Stimulated activated CD4-positive, alpha-beta T cell treated with anti-CD3 and anti-CD28 coated beads, Interleukin-2, amount 100 ng/mL, for 24 hours (primary cell): ENCODE data around the gene MOK.
"Not testable (repeated sequence)": the region's sequence is repeated elsewhere in the genome, so short reads cannot be mapped to it uniquely, and the experiment has no call there.

Experiments used
- DNase-seq, 2 donors: peaks; one replicate each; pipeline ENCODE4 v3.0.0-alpha.2; 2020

MOK gene

DNA sequence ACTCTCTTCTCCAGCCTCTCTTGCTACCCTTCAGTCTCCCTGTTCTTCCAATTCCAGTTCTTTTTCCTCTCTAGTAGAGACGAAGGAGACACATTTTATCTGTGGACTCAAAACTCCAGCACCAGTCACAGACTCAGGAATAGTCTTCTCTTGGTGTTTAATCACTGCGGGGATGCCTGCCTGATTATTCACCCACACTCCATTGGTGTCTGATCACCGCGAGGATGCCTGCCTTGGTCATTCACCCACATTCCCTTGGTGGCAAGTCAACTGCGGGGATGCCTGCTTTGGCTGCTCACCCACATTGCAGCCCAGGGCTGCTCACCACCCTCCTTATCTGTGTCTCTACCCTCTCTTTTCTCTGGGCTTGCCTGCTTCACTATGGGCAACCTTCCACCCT lies 64.5 kb downstream of the MOK start:
- DNase-seq = not testable (repeated sequence)

DNA sequence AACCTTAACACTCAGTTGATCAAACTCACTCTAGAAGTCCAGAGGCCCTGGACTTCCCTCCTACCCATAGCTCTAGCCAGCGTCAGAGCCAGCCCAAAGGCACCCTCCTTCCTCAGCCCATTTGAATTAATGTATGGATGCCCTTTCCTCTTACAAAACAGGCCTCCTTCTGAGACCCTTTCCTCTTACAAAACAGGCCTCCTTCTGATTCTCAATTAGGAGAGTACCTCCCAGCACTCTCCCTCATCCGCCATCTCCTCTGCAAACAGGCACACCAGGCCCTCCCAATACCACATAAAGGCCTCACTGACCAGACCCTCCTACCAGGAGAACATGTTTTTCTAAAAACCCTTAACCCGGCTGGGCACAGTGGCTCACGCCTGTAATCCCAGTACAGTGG lies 65.7 kb downstream of the MOK start:
- no peak for DNase-seq

DNA sequence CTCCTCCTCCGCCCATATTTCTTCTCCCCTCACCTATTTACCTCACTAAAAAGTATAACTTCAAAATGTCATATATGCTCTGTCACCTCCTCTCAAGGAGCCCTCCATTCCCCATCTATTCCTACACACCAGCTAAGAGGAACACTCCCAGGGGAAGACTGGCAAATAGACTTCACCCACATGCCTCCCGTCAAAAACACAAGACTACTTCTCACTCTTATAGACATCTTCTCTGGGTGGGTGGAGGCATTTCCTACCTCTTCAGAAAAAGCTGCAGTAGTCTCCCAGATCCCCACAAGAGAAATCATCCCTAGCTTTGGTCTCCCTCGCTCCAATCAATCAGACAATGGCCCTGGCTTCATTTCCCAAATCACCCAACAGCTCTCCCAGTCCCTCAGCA lies 66.2 kb downstream of the MOK start:
- no peak for DNase-seq

DNA sequence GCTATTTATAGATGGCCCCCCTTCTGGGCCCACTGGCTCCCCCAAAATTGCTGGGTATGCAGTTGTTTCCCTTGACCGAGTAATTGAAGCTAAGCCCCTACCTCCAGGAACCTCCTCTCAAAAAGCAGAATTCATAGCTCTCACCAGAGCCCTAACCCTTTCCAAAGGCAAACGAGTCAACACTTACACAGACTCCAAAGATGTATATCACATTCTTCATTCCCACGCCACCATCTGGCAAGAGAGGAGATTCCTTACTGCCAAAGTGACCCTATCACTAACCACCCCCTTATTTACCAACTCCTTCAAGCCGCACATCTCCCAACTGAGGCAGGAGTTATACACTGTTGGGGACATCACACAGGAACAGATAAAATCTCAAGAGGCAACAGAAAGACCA lies 66.8 kb downstream of the MOK start:
- DNase-seq = no peak

DNA sequence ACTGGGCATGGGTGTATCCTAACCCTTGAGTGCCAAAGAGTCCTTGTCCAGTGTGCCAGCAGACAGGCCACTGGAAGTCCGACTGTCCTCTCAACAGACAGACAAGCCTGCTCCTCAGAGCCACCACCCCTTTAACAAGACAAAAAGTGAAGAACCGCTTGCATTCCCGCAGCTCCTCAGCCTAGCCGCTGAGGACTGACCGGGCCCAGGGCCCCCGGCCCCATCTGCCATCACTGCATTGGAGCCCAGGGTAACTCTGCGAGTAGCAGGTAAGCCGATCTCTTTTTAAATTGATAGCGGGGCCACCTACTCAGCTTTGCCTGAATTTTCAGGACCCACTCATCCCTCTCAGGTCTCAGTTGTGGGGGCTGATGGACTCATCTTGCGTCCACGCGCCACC lies 68.9 kb downstream of the MOK start:
- DNase-seq = no peak

DNA sequence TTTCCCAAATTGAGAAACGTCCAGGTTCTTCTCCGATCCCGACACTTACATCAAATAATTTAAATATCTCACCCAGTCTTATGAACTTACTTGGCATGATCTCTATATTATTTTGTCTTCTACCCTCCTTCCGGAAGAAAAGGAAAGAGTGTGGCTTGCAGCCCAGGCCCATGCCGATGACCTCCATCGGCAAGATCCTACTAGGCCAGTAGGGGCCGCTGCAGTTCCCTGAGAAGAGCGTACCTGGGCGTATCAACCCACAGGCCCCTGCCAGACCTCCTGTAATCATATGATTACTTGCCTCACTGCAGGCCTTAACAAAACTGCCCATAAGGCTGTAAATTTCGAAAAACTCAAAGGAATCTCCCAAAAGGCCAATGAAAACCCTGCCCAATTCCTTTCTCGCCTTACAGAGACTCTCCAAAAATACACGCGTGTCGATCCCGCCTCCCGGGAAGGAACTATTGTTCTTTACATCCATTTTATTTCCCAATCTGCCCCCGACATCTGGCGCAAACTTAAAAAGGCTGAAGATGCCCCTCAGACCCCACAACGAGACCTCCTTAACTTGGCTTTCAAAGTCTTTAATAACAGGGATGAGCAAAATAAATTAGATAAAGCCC lies 69.6 kb downstream of the MOK start:
- DNase-seq = peak; percentile 81 to 87

DNA sequence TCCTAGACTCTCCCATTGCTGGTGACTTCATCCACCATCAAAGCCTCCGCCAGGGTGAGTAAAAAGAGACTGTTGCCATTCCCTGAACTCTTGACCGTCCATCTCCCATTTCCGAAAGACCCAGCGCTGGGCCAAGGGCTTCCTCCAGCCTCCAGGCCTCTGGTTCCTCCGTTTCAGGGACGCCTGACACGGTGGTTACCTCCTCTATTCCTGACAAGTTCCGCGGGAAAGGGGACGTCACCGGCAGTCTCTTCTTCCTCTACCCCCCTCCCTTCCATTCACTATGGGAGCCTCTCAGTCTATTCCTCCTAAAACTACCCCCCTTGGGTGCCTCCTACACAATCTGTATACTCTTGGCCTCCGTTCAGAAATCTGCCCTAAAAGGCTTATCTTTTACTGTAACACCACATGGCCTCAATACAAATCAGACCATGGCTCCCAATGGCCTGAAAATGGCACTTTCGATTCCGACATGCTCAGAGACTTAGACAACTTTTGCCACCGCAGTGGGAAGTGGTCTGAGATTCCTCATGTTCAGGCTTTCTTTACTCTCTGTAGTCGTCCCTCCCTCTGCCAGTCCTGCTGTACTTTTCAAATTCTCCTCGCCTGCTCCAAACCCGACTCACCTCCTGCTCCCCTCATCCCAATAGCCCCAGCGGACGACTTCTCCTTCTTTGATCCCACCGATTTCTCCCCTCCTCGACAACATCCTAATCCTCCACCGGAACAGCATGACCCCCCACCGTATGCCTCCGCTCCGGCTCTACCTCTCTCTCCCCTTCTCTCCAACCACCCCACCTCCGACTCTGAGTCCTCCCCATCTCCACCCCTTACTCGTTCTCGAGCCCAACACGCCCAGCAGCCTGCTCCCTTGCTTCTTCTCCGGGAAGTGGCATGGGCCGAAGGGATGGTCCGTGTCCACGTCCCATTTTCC lies 70.4 kb downstream of the MOK start:
- no peak for DNase-seq

DNA sequence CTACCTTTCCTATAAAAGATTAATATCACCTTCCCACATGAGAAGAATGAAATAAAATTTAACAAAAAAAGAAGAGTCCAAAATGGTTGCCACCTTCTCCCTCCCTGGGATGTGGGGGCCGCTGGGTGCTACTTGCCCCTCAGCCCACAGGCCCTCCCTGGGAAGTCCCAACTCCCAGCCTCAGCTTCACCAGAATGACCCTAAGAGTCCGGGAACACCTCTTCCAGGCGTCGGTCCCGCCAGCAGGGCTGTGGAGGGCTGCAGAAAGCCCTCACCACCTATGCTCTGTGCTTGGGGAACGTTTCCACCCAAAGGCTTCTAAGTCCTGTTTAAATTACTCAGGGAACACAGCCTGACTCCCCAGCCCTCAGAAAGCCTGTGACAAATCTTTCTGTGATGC lies 71.9 kb downstream of the MOK start:
- DNase-seq = no peak

DNA sequence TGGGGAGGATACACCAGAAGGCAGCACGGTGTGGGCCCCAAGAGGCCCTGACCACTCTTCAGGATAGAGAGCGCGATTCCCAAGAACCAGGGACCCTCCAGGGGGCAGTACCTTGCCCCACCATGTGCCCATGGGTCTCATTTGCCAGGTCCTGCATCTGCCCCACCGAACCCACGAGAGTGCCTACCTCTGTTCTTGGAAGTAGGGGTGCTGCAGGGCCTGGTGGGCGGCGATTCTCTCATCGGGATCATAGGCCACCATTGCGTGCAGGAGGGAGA lies 72.7 kb downstream of the MOK start:
- no peak for DNase-seq

DNA sequence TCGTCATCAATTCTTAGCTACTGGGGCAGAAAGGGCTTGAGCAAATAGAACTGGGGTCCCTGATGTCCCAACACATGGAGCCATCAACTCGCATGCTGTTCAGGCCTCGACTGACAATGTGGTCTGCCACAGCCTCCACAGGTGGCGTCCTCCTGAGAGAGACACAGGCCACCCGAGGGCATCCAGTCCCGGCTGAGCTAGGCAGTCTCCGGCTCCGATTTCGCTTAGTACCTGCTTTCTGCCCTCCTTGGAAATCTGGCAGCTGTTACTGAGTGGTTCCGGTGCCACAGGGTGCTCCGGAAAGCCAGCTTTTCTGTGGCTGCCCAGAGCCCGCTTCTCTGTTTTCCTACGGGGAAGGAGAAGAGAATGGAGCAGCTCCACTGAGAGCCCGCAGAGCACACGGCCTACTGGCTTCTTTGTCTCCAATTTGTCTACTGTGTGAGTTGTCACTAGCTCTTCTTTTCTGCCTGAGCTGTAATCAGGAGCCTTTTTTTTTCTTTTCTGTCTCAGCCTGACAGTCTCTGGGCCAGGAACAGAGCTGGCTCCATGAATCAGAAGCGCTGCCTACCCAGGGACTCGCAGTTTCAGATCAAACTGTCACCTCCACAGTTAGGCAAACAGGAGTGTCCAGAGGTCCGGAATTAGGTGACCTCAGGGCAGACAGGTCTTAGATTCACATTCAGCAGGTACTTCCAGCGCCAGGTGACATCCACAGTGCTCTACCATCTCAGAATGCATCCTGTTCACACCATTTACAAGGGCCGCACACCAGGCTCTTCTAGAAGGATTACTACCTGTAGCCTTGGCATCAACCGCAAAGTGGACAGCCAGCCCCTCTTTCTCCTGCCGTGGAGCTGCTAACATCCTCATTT lies 73.3 kb downstream of the MOK start:
- no peak for DNase-seq

DNA sequence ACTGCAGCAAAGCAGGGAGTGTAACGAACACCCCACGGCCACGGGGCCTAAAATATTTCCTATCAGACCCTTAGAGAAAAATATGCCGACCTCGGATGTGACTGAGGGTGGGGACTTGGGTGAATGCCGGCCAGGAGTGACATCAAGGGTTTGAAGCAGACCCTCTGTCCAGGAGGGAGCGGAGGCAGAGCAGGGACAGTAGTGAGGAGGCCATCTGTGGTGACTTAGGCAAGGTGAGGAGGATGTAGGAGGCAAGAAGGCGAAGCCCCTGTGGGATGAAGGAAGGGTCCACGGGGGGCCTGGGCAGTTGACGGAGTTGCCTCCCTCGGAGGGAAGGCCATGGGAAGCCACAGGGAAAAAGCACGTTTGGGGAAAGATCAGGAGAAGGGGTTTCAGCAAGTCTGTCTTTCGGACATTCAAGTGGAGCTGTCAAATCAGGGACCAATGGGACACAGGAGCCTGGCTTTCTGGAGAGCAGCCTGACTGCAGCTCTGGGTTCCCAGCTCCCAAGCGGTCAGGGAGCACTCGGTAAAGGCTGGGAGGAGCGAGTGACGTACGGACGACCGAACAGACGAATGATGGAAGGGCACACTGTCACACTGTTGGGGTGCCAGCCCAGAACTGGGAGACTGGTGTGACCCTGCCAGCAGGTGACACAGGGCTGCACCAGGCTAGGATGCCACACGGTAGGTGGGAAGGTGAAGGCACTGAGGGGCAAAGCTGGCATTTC lies 74.3 kb downstream of the MOK start:
- DNase-seq = no peak

DNA sequence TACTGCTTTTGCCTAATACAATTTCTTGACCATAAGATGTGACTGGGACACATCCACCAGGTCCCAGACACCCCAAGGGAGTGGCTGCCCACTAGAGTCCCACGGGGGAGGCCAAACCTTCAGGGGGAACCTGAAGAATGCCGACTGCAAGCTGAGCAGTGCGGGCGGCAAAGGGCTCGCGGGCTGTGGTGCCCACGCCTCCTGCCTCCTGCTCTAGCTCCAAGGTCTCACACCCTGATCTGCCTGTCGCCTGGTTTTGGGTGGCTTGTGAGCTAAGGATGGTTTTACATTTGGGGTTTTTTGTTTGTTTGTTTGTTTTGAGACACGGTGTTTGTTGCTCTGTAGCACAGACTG lies 75.2 kb downstream of the MOK start:
- no peak for DNase-seq

DNA sequence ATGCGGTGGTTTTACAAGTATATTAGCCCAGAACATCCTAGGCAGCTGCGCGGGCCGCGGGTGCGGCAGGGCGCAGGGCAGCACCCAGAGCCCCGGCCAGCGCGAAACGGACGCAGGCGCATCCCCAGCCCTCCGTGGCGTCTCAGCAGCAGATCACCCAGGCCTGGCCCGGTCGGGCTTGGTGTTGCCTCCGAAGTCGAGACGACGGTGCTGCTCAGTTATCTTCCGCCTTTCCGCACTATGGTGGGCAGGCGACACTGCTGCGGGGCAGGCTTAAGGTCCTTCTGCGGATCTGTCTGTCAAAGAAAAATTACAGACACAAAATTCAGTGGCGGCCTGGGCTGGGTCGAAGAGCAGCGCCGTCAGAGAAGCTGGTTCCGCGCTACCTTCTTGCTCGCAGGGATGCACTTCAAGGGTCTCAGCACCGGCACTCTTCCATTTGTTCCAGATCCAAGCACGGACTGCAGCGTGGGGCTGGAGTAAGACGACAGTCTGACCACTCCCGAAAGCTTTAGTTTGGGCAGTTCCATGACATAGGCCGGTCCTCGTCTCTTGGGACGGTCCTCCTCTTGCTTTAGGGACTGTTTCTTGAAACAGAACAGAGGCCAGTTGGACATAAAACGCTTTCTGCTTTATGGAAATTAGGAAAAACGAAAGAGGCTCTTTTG lies 75.8 kb downstream of the MOK start:
- DNase-seq = no peak

DNA sequence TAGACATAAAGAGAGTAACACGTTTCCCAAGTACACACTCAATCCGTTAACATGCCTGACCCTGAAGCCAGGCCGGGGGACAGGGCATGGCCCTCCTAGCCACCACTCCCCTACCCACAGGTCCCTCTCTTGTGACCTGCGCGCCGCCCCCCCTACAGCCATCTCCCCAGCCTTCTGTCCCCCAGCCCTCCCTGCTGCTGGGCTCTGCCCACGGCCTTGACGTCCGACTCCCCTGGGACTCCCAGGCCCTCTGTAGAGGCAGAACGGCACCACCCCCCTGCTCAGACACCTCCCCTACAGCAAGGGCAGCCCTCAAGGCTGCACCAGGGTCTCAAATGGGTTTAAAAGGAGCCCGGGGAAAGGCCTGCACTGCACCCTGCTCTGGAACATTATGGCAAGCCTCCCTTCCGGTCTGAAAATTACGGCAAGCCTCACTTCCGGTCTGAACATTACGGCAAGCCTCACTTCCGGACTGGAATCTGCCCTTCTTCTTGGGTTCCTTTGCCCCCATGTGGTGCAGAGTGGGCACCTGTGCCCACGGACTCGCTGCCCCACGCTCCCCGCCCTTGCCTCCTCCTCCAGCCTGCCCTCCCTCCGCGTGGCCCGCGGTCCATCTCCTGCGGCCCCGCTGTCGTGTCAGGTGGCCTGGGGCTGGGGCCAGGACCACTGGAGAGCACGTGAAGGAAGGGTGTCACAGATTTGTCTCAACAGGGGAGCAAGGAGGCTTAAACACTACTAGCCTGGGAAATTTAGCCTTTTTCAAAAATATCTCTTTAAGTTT lies 77.6 kb downstream of the MOK start:
- DNase-seq = no peak

DNA sequence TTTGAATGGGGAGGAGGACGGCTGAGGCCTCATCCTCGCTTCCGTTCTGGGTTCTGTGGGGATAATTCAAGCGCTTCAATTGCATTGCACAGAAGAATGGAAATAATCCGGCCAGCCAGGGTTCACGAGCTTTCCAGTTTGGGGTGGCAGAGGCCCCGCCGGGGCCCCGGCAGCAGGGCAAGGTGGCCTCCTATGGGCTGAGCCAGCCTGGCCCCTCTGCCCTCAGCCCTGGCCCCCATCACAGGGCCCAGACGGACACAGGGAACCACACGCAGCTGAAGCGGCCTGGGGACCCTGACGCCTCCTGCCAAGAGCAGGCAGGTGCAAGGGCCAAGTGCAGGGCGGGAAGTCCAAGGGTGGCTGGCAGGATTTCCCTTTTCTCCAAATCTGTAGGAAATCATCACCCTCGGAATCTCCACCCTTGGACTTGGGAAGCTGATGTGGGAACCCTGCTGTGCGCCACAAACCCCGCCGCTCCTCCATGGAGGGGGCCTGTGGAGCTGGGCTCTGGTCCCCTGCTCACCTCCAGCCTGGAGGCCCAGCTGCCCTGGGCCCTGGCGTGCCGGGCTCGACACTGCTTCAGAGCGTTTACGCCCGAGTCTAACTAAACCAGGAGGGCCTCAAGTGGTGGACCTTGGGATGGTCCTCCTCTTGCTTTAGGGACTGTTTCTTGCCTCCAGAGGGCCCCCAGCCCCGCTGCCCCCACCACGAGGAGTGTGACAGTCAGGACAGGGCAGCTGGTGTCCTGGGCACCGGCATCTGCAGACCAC lies 78.4 kb downstream of the MOK start:
- no peak for DNase-seq

DNA sequence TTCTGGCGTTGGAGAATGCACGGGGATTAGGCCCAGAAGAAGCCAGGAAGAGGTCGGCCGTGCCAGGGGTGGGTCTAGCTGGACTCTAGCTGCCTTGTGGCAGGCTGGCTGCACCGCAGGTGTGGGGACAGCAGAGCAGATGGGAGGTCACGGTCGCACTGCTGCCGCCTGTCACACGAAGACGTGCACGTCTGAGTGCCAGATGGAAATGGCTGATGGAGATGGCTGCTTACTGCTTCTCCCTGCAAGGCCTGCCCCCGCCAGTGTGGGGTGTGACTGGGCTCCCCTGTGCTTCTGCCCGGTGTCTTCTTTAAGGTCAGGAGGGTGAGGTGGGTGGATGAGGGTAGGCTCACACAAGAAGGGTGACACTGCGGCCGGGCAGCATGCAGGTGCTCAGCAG lies 79.0 kb downstream of the MOK start:
- no peak for DNase-seq

DNA sequence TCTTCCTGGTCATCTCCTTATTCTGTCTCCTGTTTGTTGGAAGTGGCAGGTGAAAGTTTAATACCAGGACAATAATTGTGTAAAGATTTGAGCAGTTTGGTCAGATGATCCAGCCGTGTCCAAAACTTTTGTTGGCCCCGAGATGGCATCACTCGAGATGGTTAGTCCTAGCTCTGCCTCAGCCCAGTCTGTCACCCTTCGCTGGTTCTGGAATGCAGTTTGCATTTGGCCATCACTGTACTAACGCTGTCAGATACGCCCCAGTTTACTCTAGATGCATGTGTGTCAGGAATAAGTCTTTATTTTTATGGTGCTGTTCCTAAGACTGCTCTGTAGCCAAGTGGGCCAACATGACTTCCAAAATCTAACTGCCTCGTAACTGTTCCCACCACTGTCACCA lies 79.6 kb downstream of the MOK start:
- DNase-seq = no peak

DNA sequence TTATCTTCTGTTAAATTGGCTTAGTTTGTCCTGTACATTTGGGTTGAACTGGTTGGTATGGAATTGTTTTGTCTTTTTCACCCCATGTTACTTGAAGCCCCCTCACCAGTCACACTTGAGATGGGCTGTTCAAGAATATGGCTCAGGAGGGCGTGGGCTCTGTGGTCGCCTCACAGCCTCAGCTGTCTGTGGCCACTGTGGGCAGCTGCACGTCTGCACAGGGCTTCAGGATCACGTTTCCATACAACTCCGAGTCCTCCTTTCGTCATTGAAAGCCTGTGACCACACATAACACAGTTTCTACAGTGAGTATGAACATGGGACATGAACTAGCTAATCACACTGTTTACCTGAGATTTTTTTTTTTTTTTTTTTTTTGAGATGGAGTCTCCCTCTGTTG lies 81.3 kb downstream of the MOK start:
- no peak for DNase-seq

DNA sequence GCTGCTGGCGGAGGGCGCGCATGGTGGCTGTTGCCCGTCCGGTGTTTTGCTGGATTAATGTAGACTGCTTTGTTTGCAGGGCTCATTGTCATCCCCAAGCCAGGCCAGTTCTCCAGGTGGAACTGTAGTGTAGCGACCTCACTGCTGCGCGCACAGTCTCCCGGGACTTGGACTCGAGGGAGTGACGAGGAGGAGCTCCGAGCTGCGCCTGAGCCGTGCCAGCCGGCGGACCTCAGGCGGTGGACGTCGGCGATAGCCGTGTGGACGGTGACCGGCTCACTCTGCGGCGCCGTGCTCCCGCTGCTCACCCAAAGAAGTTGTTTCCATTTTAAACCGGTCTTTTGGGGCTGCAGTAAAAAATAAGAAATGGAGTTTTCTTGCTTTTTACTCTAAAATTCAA lies 82.2 kb downstream of the MOK start:
- no peak for DNase-seq

DNA sequence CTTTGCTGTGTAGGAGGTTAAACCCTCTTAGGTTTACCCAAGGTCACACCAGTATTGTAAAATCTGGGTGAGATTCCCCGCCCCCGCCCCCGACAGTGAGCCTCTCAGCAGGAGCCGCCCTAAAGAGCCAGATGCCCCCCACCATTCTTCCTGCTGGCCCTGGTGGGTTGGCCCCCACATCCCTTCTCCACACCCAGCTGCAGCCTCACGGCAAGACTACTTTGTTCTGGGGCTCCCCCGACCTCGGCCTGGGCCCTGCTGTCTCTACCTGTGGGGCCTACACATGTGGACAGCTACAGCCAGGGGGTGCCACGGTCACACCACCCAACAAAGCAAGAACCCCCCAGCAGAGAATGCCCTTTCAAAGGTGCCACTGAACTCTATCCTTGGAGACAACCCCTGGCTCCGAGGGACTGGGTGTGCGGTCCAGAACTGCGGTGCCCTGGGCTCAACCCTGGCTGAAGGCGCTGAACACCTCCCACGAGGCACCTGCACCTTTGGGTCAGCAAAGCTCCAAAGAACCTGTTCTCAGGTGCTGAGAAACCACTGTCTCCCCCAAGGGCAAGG lies 82.9 kb downstream of the MOK start:
- no peak for DNase-seq

DNA sequence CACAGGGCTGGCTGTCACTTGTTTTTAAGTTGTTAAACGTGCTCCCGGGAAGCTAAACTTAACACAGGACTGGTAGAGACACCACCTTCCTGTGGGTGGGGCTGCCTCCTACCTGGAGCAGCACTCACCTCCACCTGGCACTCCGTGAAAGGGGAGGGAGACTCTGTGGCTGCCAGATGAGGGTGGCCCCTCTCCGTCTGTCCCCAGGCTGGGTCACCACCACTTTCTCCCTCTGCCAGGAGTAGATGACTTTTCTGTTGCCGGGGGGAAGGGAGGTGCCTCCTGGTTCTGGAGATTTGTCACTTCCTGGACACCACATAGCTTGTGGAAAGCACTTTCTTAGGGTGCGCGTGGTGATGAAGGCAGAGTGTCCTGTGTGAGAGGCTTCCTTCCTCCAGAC lies 83.9 kb downstream of the MOK start:
- DNase-seq = no peak
